Activated CD4-positive, alpha-beta T cell treated with anti-CD3 and anti-CD28 coated beads for 4 hours (primary cell): ENCODE measurements around the gene SLC7A5.

ENCODE experiments used
- DNase-seq, 2 donors: peaks; one replicate each; pipeline ENCODE4 v3.0.0-alpha.2; 2020

Gene SLC7A5

DNA sequence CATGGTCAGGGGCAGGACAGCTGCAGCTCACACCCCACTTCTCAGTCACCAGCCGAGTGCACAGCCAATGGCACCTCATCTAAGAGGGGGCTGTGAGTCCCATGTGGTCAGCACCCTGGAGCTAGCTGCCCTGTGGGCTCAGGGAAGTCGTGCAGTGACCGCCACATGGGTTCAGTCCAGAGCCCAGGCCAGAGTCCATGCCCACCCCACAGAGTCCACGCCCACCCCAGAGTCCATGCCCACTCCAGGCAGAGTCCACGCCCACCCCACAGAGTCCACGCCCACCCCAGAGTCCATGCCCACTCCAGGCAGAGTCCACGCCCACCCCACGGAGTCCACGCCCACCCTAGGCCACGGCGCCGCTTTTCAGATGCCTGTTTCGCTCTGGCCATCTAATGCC is 24.1 kb downstream of the SLC7A5 start:
- no peak for DNase-seq

DNA sequence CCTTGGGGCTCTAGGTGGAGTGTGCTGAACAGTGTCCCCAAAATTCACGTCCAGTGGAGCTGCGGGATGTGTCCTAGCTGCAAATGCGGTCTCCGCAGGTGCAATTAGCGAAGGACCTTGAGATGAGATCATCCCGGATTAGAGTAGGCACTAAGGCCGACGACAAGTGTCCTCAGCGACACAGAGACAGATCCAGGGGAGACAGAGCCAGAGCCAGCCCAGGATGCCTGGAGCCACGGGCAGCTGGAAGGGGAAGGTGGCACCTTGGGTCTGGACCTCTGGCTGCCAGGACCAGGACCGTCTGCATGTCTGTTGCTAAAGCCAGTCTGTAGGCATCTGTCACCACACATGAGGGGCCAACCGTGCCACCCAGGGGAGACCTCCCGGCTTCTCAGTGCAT is 24.5 kb downstream of the SLC7A5 start:
- no peak for DNase-seq

GRCh38 chr16:87844120-87844733 is 25.1 kb downstream of the SLC7A5 start:
- DNase-seq = no peak

DNA sequence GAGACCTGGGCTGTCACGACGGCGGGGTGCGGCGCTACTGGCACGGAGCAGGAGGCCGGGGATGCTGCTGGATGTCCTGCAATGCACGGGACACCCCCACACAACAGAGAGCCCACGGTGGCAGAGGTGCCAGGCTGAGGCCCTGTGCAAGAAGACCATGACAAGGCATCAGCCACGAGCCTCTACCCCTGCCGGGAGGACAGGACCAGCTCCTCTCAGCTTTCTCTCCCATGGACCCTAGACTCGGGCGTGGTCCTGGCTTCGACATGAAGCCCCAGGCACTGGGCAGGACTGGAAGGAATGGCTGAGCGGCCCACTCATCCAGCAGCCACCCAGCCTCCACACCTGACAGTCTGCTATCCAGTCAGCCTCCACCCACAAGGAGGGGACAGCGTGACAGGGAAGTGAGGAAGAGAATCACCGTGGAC is 25.6 kb downstream of the SLC7A5 start:
- DNase-seq = no peak

DNA sequence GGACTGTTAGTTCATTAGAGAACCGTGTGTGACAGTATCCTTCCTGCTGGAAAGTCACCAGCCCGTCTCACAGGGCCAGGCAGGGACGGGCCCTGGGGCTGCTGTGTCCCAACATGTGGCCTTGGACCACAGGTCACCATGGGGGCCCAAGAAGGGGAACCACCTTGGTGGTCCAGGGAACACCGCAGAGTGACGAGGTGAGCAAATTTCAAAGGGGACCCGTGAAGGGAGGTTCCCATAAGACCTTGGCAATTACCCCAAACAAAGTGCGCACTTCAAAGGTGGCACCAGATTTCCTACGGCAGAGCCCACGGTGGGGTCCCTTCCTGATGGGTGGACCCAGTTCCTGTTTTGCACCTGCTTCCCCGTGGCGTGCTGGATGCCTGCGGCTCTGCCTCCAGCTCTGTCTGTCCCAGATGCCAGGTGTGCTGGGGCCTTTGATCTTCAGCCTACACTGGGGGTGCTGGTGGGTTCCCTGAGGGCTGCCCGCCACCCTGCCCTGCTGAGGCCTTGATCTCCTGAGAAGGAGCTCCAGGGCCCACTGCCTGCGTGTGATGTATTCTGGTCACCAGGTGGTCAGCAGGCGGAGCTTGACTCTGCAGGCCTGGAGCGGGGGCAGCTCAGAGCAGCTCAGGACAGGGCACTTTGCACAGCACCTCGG is 27.0 kb downstream of the SLC7A5 start:
- no peak for DNase-seq

DNA sequence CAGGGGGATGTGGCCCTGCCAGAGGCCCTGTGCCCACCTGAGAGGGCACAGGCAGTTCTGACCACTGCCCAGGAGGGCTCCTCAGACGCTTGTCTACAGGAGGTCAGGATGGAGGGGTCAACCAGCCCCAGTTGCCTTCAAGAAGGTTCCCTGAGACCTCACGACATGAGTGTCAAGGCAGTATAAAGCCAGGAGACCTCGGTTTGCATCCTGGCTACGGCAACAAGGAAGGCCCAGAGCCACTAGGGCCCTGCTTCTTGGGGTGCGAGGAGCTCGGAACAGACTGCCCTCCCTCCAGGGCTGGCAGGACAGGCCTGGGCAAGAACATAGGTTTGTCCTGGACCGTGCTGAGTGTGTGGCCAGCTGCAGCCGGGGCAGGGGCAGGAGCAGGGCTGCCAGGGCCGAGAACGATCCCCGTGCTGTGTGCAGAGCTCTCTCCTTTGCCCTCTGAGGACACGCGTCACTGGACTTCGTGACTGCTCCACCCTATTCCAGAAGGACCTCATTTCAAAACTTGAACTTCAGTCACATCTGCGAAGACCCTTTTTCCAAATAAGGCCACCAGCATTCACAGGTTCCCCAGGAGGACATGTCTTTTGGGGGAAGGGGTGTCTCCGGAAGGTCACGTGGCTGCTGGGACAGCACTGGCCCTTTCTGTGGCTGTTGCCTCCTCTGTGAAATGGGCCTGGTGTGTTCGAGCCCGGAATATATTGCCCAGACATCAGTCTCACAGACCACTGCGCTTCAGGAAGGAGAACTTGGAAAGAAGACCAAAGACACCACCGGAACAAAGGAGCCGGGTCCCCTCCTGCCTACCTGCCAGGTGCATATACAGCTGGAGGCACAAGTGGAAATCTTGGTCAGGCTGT is 27.7 kb downstream of the SLC7A5 start:
- no peak for DNase-seq

- DNase-seq = no peak
Measured at GRCh38 chr16:87840271-87840978, 28.9 kb downstream of the SLC7A5 start.

GRCh38 chr16:87839542-87840270 is 29.6 kb downstream of the SLC7A5 start:
- no peak for DNase-seq

- no peak for DNase-seq
Measured at GRCh38 chr16:87838643-87839541, 30.4 kb downstream of the SLC7A5 start.

GRCh38 chr16:87837627-87838289 is 31.5 kb downstream of the SLC7A5 start:
- no peak for DNase-seq

DNA sequence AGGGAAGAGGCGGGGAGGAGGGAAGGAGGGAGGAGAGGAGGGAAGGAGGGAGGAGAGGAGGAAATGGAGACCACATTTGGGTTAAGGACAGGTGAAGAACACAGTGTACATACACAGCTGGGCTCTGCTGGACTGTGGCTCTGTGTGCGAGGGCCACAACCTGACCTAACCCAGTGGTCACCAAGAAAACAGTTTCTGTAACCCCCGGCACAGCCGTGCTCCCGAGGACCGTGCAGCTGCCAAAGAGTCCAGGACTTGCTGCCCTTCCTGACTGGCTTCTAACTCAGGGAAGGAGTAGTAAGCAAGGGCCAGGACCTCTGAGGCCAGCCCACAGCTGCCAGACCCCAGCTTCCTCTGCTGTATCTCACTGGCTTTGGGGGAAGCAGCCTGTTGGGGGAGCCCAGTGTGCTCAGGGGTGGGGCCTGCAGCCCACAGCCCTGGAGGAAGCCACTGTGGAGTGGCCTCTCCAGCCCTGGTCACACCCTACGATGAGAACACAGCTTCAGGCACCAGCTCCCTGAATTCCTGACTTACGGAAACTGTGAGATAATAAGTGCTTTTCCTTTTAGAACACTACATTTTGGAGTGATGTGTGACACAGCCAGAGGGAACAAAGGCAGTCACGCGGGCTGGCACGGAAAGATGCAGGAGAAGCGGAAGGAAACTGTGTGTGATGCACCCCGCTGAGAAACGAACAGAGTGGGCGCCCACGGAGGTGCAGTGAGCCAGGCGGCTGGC is 32.3 kb downstream of the SLC7A5 start:
- peak in 1 of 2 donors; percentile 11 for DNase-seq

GRCh38 chr16:87836346-87836843 is 32.9 kb downstream of the SLC7A5 start:
- peak in 1 of 2 donors; percentile 21 for DNase-seq

GRCh38 chr16:87835882-87836331 is 33.4 kb downstream of the SLC7A5 start:
- peak; percentile 8 to 16 for DNase-seq

DNA sequence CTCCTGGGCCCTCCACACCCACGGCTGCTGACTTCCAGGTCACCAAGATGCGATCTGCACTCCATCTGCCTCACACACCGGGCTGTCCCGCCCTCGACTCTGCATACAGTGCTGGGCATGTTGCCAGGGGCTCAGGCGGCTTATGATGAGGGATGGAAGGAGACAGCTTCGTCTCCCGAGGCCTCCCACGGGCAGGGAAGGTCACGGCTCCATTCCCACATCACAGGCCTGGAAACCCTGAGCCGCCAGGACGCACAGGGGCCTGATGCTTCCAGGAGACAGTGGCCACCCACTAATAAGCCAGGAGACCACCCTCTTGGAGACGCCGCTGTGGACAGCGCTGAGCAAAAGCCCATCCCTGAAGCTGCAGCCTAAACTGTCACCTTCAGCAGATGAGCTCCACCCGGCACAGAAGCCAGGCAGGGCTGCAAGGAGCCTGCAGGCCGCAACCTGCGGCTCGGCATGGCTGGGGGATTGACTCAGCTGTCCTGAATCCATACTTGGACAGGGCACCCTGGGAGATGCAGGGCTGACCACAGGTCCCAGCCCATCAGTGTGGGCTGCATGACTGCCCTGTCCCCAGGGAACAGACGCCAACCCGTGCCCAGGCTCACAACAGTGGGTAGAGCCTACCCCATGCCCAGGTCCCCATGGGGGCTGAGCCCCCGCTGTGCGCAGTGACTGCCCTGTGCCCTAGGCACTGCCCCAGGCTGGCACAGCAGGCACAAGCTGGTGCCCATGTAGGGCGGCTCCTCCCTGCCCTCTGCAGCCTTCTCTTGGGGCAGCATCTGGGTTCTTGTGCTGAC is 34.4 kb downstream of the SLC7A5 start:
- DNase-seq = peak; percentile 26 to 36

DNA sequence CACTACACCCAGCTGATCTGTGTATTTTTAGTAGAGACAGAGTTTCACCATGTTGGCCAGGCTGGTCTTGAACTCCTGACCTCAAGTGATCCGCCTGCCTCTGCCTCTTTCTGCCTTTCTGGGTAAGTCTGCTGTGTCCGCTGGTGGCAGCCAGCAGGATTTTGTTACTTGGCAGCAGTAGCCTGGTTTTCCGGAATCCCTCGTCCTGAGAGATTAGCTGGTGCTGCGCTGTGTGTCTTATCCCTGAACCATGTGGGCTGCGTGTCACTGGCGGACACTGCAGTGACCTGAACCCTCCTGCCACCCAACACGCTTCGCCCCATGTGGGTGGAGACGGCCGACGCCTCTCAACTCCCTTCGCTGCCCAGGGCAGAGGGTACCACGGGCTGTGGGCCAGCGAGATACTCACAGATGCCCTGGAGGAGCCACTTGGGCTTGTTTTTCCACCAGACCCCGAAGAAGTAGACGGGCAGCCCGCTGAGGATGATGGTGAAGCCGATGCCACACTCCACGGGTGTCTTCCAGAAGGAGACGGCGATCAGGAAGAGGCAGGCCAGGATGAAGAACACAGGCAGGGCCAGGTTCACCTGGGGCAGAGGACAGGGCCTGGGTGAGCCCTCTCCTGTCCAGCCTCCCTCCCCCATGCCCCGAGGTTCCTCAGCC is 35.2 kb downstream of the SLC7A5 start:
- DNase-seq = peak in 1 of 2 donors; percentile 12

DNA sequence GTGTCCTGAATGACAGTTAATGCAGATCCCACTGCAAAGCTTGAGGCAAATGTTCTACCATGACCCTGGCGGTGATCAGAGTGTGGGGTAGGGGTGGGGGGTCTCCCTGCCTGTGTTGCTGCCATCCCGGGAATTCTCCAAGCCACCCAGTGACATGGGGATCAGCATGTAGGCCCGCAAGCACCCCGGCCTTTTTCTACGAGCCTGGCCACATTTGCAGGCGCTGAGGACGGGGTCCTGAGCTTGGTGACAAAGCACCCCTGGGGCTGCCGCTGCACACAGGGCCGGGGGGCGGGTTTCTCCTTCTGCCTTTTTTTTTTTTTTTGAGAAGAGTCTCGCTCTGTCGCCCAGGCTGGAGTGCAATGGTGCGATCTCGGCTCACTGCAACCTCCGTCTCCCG is 35.8 kb downstream of the SLC7A5 start:
- DNase-seq = peak in 1 of 2 donors; percentile 3

GRCh38 chr16:87832741-87833502 is 36.4 kb downstream of the SLC7A5 start:
- DNase-seq = peak; percentile 18 to 24
